ENCODE results near the gene UCP2.

The UCP2 gene

GRCh38 chr11:74009675-74010305 is 27.1 kb upstream of the UCP2 start:
- DNase-seq: no peak

GRCh38 chr11:74009230-74009547 is 26.5 kb upstream of the UCP2 start:
- no peak for DNase-seq

GRCh38 chr11:74008373-74009229 is 26.0 kb upstream of the UCP2 start, which contains the start of gene UCP3:
TSS of gene UCP3 (minus strand) at chr11:74009085. CDS start at chr11:74007042, 2,043 bp downstream.
- DNase-seq: no peak

DNA sequence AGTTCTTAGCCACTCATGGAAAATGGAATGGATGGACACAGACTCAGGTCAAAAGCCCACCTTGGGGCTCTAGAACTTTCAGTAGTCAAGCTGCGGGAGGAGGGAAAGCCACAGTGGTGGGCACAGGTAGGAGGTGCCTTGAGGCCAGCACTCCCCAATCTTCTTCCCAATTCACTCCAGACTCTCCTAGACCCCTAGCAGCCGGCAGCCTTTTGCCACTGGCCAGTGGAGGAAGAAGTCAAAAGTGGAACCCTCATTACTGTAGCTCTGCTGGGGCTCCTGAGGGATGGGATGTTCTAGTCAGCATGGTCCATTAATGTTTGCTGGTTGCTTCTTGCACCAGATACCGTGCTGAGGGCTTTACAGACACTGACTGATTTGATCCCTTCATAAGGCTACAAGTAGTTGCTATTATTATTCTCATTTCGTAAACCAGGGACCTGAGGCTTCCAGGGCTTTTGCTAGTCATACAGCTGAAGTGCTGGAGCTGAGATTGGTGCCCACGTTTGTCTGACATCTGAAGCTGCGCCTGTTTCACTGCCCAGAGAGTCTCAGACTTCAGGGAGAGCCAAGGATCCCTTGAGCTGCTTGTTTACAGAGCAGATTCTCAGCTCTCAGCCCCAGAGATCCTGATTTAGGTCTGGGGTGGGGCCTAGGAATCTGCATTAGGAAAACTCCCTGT is 25.2 kb upstream of the UCP2 start:
- DNase-seq: no peak

GRCh38 chr11:74006743-74007304 is 24.2 kb upstream of the UCP2 start:
- DNase-seq: no peak

GRCh38 chr11:74005721-74006517 is 23.3 kb upstream of the UCP2 start:
- DNase-seq: no peak

DNA sequence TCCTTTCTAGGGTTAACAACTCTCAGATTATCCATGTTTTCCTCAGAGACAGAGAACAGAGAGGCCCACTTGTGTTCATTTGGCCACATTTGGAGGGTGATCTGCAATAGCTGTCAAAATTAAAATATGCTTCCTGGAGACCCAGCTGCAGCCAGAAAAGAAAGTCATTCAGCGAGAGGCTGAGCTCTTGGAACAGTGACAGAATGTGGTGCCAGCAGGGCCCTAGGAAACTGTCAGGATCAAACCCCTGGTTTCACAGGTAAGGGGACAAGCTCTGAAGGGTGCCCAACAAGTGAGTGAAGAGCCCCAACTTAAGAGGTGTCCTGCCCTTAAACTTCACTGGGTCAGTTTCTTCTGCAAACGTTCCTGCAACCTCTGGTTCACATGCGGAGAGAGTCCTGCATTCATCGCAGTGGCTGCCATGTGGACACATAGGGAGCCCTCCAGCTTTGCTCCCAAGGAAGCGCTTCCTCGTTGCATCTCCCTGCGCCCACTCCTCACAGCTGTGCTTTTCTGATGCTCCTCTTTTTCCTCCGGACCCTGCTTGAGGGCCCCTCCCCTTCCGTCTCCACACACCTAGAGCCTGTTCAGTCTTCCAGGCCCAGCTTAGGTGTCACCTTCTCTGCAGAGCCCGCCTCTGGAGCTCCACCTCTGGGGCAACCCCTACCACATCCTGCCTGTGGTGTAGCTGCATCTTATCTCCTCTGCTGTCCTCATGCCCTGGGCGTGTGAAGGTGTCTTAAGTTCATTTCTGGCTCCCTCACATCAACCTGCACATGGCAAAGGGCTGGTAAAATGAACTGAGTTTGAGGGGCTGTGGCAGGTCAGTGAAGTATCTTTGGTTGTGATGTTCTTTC is 22.3 kb upstream of the UCP2 start:
- DNase-seq: no peak

- DNase-seq: no peak
Measured at GRCh38 chr11:74004046-74004695, 21.5 kb upstream of the UCP2 start.

DNA sequence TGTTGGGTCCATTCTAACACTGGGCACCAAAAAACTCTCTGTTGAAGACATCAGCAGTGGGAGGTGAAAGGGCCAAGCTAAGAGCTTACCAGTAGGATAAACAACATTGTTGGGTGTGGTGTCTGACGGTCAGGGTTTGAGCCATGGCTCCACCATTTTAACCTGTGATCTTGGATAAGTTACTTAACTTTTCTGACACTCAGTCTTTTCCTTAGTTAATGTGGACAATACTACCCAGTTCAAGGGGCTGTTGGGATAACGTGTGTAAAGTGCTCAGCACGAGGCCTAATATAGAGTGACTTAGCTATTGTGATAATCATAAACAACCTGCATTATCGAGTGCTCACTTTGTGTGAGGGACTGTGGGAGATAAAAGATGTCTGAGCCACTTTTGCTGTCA is 20.2 kb upstream of the UCP2 start:
- no peak for DNase-seq

DNA sequence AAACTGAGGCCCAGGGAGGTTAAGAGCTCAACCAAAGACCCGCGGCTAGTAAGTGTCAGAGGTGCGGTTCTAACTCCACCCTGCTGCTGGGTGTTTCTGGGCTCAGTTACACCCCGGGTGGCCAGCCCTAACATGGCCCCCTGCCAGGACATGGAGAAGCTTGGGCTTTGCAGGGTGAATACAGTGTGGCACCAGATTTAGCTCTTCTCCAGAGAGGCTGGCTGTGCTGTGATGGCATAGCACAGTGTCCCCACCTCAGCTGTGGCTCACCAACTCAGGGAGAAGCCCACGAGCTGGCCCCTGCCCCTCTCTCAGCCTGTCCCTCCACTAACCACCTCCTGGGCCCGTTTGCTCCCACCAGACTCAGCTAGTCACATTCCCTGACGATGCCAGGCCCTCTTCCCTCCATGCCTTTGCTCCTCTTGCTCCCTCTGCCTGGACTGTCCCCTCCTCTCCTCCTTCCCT is 19.2 kb upstream of the UCP2 start:
- no peak for DNase-seq

GRCh38 chr11:74000307-74001133 is 17.9 kb upstream of the UCP2 start:
- DNase-seq: no peak

DNA sequence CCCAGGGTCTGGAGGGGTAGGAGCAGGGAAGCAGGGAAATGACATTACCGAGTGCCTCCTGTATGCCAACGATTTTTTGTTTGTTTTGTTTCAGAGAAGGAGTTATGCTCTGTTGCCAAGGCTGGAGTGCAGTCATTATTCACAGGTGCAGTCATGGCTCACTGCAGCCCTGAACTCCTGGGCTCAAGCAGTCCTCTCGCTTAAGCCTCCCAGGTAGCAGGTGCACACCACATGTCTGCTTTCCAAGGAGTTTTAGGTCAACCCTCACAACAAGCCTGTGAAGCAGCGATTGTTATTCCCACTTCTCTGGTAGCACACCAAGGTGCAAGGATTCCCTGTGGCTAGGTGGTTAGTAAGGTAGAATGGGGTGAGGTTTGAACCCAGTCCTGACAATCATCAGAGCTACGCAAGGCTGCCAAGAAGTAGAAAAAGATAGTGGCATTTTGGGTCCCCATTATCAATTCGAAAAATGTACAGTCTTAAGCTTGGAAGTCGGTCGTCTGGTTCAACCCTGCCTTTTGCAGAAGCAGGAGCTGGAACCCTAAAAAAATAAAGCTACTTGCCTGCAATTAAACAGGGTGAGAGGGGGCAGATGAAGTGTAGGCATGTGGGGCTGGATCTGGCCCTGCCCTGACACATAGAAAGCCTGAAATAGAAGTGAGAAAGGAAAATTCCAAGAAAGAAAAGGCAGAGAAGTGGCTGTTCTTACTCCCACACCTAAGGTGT is 17.1 kb upstream of the UCP2 start:
- DNase-seq: no peak

DNA sequence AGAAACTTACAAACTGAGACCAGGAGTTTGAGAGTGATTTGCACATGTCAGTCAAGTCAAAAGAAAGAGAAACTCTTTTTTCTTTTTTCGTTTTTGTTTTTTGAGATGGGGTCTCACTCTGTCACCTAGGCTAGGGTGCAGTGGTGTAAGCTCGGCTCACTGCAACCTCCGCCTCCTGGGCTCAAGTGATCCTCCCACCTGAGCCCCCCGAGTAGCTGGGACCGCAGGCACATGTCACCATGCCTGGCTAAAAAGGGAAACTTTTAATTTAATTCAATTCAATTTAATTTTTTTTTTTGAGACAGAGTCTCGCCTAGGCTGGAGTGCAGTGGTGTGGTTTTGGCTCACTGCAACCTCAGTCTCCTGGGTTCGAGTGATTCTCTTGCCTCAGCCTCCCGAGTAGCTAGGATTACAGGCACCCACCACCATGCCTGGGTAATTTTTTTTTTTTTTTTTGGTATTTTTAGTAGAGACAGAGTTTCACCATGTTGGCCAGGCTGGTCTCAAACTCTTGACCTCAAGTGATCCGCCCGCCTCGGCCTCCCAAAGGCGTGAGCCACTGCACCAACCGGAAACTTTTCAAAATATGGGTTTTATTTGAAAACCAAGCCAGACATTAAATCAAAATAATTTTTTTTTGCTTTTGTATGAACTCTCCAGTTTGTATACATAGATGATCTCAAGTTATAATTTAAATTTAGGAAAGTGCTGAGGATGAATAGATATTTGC is 16.4 kb upstream of the UCP2 start:
- DNase-seq: no peak

DNA sequence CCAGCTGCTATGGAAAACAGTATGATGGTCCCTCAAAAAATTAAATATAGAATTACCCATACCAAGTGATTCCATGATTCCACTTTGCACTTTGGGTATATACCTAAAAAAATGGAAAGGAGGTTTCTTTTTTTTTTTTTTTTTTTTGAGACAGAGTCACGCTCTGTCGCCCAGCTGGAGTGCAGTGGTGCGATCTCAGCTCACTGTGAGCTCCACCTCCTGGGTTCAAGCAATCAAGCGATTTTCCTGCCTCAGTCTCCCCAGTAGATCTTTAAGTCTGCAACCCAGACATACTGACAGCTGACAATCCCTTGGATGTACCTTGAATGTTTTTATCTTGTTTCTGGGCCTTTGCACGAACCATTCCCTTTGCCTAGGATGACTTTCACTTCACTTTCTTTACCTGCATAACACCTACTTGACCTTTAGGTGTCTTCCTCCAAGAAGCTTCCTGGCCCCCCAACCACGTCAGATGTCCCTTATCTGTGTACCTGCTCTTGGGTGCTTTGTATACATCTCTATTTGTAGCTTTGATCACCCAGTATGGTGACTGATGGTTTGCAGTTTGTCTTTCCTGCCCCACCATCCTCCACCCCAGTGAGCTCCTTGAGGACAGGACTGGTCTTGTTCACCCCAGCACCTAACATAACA is 14.6 kb upstream of the UCP2 start:
- DNase-seq: no peak

DNA sequence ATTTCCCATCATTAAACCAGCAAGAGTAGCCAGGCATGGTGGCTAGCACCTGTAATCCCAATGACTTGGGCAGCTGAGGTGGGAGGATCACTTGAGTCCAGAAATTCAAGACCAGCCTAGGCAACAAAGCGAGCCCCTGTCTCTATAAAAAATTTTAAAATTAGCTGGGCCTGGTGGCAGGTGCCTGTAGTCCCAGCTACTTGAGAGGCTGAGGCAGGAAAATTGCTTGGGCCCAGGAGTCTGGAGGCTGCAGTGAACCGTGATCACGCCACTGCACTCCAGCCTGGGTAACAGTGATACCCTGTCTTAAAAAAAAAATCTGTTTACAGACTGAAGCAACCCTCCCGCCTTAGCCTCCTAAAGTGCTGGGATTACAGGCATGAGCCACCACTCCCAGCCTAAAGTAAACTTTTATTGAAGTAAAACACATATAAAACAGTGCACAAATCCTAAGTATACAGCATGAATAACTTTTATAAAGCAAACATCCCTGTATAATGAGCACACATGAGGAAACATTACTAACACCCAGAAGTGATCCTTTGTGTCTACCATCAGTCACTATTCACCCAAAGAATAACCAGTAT is 13.6 kb upstream of the UCP2 start:
- DNase-seq: no peak

DNA sequence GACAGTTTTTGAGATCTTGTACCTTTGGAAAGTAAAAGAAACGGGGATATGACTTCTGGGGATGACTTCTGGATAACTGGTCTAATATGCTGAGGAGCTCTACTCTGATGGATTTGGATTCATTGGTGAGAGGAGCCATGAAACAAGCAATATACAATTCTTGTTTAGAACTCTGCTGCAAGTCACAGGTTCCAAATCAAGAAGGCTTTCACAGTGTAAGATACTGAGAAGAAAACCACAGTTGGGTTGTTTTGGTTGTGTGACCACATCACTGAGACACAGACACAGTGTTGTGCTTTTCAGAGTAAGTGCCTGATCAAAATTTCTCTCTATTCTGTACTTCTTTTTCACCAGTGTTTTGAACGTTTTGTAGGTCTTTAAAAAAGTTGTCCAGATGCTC is 13.1 kb upstream of the UCP2 start:
- DNase-seq: no peak

DNA sequence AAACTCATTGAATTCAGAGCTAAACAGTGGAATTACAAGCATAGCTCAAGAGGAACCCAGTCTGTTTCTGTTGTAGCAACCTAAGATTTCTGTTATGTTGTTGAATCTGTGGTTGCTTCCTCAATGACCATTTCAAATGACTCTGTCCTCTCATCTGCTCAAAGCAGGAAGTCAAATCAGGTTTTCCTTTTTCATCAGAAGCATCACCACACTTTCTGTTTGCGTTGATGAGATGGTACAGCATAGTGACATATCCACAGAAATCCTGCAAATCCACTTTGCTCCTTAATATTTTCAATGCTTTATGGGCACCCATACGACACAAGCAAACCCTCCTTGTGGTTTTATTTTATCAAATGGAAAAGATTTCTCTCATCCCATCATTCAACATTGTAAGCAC is 12.6 kb upstream of the UCP2 start:
- peak; percentile 74 for DNase-seq

- no peak for DNase-seq
Measured at GRCh38 chr11:73991471-73992006, 8.9 kb upstream of the UCP2 start.

Measured in DMS153 (cell line).